Measurements from ENCODE around the gene XPR1.

DNA sequence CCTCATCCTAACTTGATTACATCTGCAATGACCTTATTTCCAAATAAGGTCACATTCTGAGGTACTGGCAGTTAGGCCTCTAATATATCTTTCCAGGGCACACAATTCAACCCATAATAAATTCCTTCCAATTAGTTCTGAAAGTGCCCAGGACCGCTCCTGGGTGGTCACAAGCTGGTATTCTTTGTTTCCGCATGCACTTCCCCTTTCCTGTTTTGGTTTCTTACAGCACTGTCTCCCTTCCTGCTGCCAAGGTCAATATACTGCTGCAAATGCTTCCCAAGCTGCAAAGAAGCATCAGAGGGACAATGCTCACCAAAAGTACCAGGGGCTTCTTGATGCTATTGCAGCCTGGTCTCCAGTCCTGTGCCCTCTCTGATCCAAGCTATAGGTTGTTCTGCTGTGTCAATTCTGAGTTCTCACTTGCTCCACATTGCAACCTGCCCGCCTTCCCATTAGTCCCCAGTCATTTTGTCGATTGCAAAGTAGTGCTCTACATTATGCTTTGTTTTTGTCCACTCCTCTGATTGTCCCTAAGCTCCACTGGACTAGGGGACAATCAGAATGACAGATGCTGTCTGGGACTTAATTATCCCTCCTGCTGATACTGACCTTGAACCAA lies 13.9 kb upstream of the XPR1 start:
- TF ChIP-seq, protein P1, sequence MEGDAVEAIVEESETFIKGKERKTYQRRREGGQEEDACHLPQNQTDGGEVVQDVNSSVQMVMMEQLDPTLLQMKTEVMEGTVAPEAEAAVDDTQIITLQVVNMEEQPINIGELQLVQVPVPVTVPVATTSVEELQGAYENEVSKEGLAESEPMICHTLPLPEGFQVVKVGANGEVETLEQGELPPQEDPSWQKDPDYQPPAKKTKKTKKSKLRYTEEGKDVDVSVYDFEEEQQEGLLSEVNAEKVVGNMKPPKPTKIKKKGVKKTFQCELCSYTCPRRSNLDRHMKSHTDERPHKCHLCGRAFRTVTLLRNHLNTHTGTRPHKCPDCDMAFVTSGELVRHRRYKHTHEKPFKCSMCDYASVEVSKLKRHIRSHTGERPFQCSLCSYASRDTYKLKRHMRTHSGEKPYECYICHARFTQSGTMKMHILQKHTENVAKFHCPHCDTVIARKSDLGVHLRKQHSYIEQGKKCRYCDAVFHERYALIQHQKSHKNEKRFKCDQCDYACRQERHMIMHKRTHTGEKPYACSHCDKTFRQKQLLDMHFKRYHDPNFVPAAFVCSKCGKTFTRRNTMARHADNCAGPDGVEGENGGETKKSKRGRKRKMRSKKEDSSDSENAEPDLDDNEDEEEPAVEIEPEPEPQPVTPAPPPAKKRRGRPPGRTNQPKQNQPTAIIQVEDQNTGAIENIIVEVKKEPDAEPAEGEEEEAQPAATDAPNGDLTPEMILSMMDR (IDR thresholded peaks at IDR 0.05; ENCODE audit: insufficient read depth, low read length, poor library complexity, severe bottlenecking), result no peak
- no peak for TF ChIP-seq EZH2phosphoT487 (conservative IDR thresholded peaks at IDR 0.05; ENCODE audit: low read length)
